GM21825 (cell line): ENCODE measurements around the gene CIROP.
A peak's percentile ranks its signal among the peaks of the same experiment; 100 is the strongest.

ENCODE experiments used
- ATAC-seq: cut with Tn5 transposase; IDR thresholded peaks from one replicate; pipeline ENCODE4 v1.9.1; 2021; ENCODE audit warnings: mild to moderate bottlenecking, moderate library complexity; ENCODE audit not compliant: unreplicated experiment

The CIROP gene

GRCh38 chr14:23132970-23133369, 28.2 kb upstream of the CIROP start:
- no peak for ATAC-seq

- ATAC-seq, result no peak
These were observed 26.7 kb upstream of the CIROP start for GRCh38 chr14:23131482-23131881.

- ATAC-seq, result no peak
These were observed 26.1 kb upstream of the CIROP start for GRCh38 chr14:23130871-23131270.

- ATAC-seq, result no peak
These were observed 25.0 kb upstream of the CIROP start for GRCh38 chr14:23129759-23130316.

- no peak for ATAC-seq
These were observed 24.4 kb upstream of the CIROP start for GRCh38 chr14:23128969-23129758.

- no peak for ATAC-seq
These were observed 23.1 kb upstream of the CIROP start for GRCh38 chr14:23127861-23128260.

GRCh38 chr14:23126548-23127278, 21.9 kb upstream of the CIROP start:
- no peak for ATAC-seq

GRCh38 chr14:23125933-23126524, 21.2 kb upstream of the CIROP start:
- no peak for ATAC-seq

- no peak for ATAC-seq
These were observed 20.2 kb upstream of the CIROP start for GRCh38 chr14:23125011-23125410.

- ATAC-seq, result no peak
These were observed 19.7 kb upstream of the CIROP start for GRCh38 chr14:23124337-23124954.

- no peak for ATAC-seq
These were observed 18.6 kb upstream of the CIROP start for GRCh38 chr14:23123419-23123818.

- ATAC-seq, result no peak
These were observed 17.3 kb upstream of the CIROP start for GRCh38 chr14:23122086-23122485.

- no peak for ATAC-seq
These were observed 16.6 kb upstream of the CIROP start for GRCh38 chr14:23121361-23121771.

- peak; percentile 72 for ATAC-seq
These were observed 15.9 kb upstream of the CIROP start for GRCh38 chr14:23120541-23121251.

GRCh38 chr14:23119363-23120327, 14.9 kb upstream of the CIROP start:
- no peak for ATAC-seq

GRCh38 chr14:23118506-23119362, 13.9 kb upstream of the CIROP start, which contains the start of gene CEBPE:
Gene CEBPE (minus strand): TSS chr14:23119255. CDS start chr14:23119091, 164 bp downstream.
- ATAC-seq, result no peak

- ATAC-seq, result no peak
These were observed 12.7 kb upstream of the CIROP start for GRCh38 chr14:23117371-23118020.

- no peak for ATAC-seq
These were observed 11.1 kb upstream of the CIROP start for GRCh38 chr14:23115918-23116317.
